HepG2 (cell line): ENCODE data around the gene VPREB3. TPM values are rescaled to one million over a fixed set of nuclear protein-coding genes. Genes with fewer than 3 reads are reported as not detected.
A peak's percentile ranks its signal among the peaks of the same experiment; 100 is the strongest.

Experiments
- HINFP ChIP-seq: sonication (generic); formaldehyde crosslinking; IDR thresholded peaks from 2 replicates; pipeline ENCODE4 v1.4.0; 2020; ENCODE audit warnings: low read depth, mild to moderate bottlenecking, missing genetic modification reagents
- NCOA2 ChIP-seq: sonication (generic); formaldehyde crosslinking; IDR thresholded peaks from 2 replicates; pipeline ENCODE4 v1.8.0; 2022; ENCODE audit warnings: inconsistent platforms
- PCBP2 ChIP-seq: fragments of 200-400 bp; formaldehyde crosslinking; optimal IDR thresholded peaks from 2 replicates; pipeline ENCODE3; 2018; ENCODE audit warnings: low read length, low read depth; ENCODE audit not compliant: poor library complexity, severe bottlenecking
- UBTF ChIP-seq: sonication (generic); formaldehyde crosslinking; IDR thresholded peaks from 2 replicates; pipeline ENCODE4 v1.4.0; 2020; ENCODE audit warnings: mild to moderate bottlenecking, missing genetic modification reagents
- ZBTB34 ChIP-seq: sonication (generic); formaldehyde crosslinking; IDR thresholded peaks from 2 replicates; pipeline ENCODE4 v1.8.0; 2022; ENCODE audit warnings: mild to moderate bottlenecking, missing genetic modification reagents
- ZBTB39 ChIP-seq: sonication (generic); formaldehyde crosslinking; IDR thresholded peaks from 2 replicates; pipeline ENCODE4 v1.5.0; 2020; ENCODE audit warnings: missing genetic modification reagents
- ZBTB49 ChIP-seq: sonication (generic); formaldehyde crosslinking; IDR thresholded peaks from 2 replicates; pipeline ENCODE4 v1.4.0; 2020; ENCODE audit warnings: missing genetic modification reagents, borderline replicate concordance
- ZNF275 ChIP-seq: sonication (generic); formaldehyde crosslinking; IDR thresholded peaks from 2 replicates; pipeline ENCODE4 v1.8.0; 2022; ENCODE audit warnings: missing genetic modification reagents, mild to moderate bottlenecking, inconsistent platforms, borderline replicate concordance
- ZNF331 ChIP-seq: sonication (generic); formaldehyde crosslinking; IDR thresholded peaks from 2 replicates; pipeline ENCODE4 v1.4.0; 2020; ENCODE audit warnings: missing genetic modification reagents
- ZNF414 ChIP-seq: sonication (generic); formaldehyde crosslinking; IDR thresholded peaks from 2 replicates; pipeline ENCODE4 v1.5.0; 2020; ENCODE audit warnings: missing genetic modification reagents
- ZNF484 ChIP-seq: sonication (generic); formaldehyde crosslinking; IDR thresholded peaks from 2 replicates; pipeline ENCODE4 v1.5.1; 2020; ENCODE audit warnings: mild to moderate bottlenecking, low read depth, missing genetic modification reagents, borderline replicate concordance
- ZNF670 ChIP-seq: sonication (generic); formaldehyde crosslinking; IDR thresholded peaks from 2 replicates; pipeline ENCODE4 v1.8.0; 2022; ENCODE audit warnings: mild to moderate bottlenecking, missing genetic modification reagents, borderline replicate concordance
- ZNF672 ChIP-seq: sonication (generic); formaldehyde crosslinking; IDR thresholded peaks from 2 replicates; pipeline ENCODE4 v1.8.1; 2022; ENCODE audit warnings: missing genetic modification reagents
- ZNF724P ChIP-seq: sonication (generic); formaldehyde crosslinking; IDR thresholded peaks from 2 replicates; pipeline ENCODE4 v1.8.0; 2022; ENCODE audit warnings: missing genetic modification reagents, borderline replicate concordance
- ZNF737 ChIP-seq: sonication (generic); formaldehyde crosslinking; IDR thresholded peaks from 2 replicates; pipeline ENCODE4 v1.5.0; 2020; ENCODE audit warnings: missing genetic modification reagents, mild to moderate bottlenecking, borderline replicate concordance
- polyA plus RNA-seq, 8 experiments: library from polyadenylated mRNA; depleted of rRNA in 3 of 8; stranded (reverse) in 7 of 8; unstranded in 1 of 8; fragments of >200 nt; fragmentation: Illumina TruSeq in 4 of 8; extraction: Trizol in 4 of 8; gene quantifications; 2 replicates each; pipeline versions ENCODE4 v1.2.1 to v1.2.3, GENCODE V29; 2011 to 2016; ENCODE audit warnings: low read depth in 4 of 8, missing spikeins in 1 of 8, mixed read lengths in 1 of 8; ENCODE audit not compliant: insufficient read depth in 1 of 8
- total RNA-seq, 5 experiments: library from RNA; depleted of rRNA; stranded (reverse); fragments of >200 nt; fragmentation: Illumina TruSeq; extraction: Trizol; gene quantifications; 2 replicates each; pipeline ENCODE4 v1.2.3, GENCODE V29; 2016; ENCODE audit warnings: low read depth in 1 of 5

Gene VPREB3
- total and polyA plus RNA-seq, 2 of the 13 experiments (the other 11 are each of a cell fraction or from before 2014, with no cell fraction given), result 0.22 TPM; not detected in 1

GRCh38 chr22:23774114-23774921 is 20.1 kb upstream of the VPREB3 start (continued):
- TF ChIP-seq ZNF670 (0 out of 2 replicates have a peak, but pooled peaks have one; percentile 21), NCOA2 (CRISPR knock-in tag) (peak; percentile 92), ZBTB34 (no peak), HINFP (CRISPR knock-in tag) (no peak), ZBTB39 (CRISPR knock-in tag) (no peak), ZNF737 (CRISPR knock-in tag) (no peak), ZNF414 (CRISPR knock-in tag) (no peak), ZNF724P (CRISPR knock-in tag) (peak; percentile 80), ZBTB49 (CRISPR knock-in tag) (no peak), ZNF331 (CRISPR knock-in tag) (peak; percentile 64; the same call in 1 of the 2 replicates), ZNF672 (CRISPR knock-in tag) (no peak), ZNF484 (no peak), ZNF275 (0 out of 2 replicates have a peak, but pooled peaks have one; percentile 49), UBTF (peak; percentile 54; the same call in 1 of the 2 replicates), PCBP2 (no peak)
